ENCODE data around the gene LPP. TPM values are rescaled to one million over a fixed set of nuclear protein-coding genes. Genes with fewer than 3 reads are reported as not detected.

LPP gene
- total RNA-seq, 2 experiments from 2014 or later, result 49.6 to 54.3 TPM

GRCh38 chr3:188380252-188380651 is 226.3 kb downstream of the LPP start:
- peaks cover 28% of the 10 kb centered on the region for H3K36me3 Mint-ChIP-seq
- H3K9me3 Mint-ChIP-seq, result peaks cover 7% of the 10 kb centered on the region
- H3K27me3 Mint-ChIP-seq, result no peaks in the 10 kb centered on the region
- POLR2A ChIA-PET, result no interaction called here
- DNase-seq (no peak), ATAC-seq (ENCODE audit: low read depth) (no peak)
- H3K4me1 Mint-ChIP-seq, result peaks cover 4% of the 10 kb centered on the region
- H3K4me3 Mint-ChIP-seq, result no peak overlapping the region
- H3K27ac Mint-ChIP-seq, result no peak overlapping the region

DNA sequence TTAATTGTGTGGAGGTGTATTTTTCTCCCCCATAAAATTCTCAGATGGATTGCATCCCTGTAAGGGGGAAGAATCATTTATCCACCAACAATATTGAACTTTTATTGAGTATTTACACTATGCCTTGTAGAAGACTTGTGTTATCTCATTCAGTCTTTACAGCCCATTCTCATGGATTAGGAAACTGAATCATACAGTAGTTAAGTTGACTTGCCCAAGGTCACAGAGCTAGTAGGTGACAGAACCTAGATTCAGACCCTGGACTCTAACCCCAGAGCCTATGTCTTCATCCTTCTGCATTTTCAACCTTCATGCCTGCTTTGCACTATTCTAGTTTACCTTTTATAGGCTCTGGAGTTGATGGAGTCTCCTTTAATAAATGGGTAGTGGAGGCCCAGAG is 226.8 kb downstream of the LPP start:
- Mint-ChIP-seq H3K27me3 (no peaks in the 10 kb centered on the region), H3K27ac (no peak overlapping the region), H3K4me1 (peaks cover 8% of the 10 kb centered on the region), H3K36me3 (peaks cover 25% of the 10 kb centered on the region), H3K4me3 (no peak overlapping the region), H3K9me3 (peaks cover 7% of the 10 kb centered on the region)
- POLR2A ChIA-PET, result no interaction called here
- ATAC-seq (ENCODE audit: low read depth) (no peak), DNase-seq (no peak)

GRCh38 chr3:188383748-188384147 is 229.8 kb downstream of the LPP start:
- DNase-seq, result no peak
- Mint-ChIP-seq H3K36me3 (peaks cover 23% of the 10 kb centered on the region), H3K27me3 (no peaks in the 10 kb centered on the region), H3K4me3 (no peak overlapping the region), H3K27ac (no peak overlapping the region), H3K4me1 (peaks cover 14% of the 10 kb centered on the region), H3K9me3 (peaks cover 3% of the 10 kb centered on the region)
- ATAC-seq (ENCODE audit: low read depth), result no peak
- POLR2A ChIA-PET, result no interaction called here

- DNase-seq (no peak), ATAC-seq (ENCODE audit: low read depth) (no peak)
- Mint-ChIP-seq H3K27me3 (no peaks in the 10 kb centered on the region), H3K9me3 (peaks cover 3% of the 10 kb centered on the region), H3K36me3 (peaks cover 24% of the 10 kb centered on the region), H3K27ac (no peak overlapping the region), H3K4me3 (no peak overlapping the region), H3K4me1 (peaks cover 24% of the 10 kb centered on the region)
- POLR2A ChIA-PET, result no interaction called here
These were observed 231.3 kb downstream of the LPP start for GRCh38 chr3:188385295-188385694.

DNA sequence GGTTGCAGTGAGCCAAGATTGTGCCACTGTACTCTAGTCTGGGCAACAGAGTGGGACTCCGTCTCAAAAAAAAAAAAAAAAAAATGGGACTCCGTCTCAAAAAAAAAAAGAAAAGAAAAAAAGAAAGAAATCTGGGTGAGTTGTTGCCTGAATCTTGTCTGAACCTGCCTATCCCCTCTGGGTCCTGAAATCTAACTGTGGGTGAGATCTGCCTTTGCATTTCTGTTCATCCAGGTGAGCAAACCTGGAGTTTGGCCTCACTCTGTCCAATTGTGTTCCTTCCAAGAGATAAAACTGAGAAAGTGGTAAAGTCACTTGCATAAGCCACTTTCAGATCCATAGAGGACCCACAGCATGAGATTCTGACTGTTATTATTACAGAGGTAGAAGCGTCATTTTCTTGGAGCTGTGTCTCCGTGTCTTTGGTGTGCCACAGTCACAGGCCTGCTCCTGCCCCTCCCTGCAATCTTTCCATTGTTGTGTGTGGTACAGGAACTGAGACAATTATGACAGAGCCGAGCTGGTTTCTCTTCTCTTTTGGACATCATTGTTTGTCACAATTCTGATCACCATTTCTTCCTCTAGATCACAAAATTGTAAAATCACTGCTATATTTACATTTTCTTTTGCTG is 235.9 kb downstream of the LPP start:
- Mint-ChIP-seq H3K4me1 (peaks cover 26% of the 10 kb centered on the region), H3K36me3 (peaks cover 17% of the 10 kb centered on the region), H3K27ac (peak overlapping the region; percentile 69), H3K27me3 (no peaks in the 10 kb centered on the region), H3K4me3 (peak overlapping the region; percentile 19), H3K9me3 (no peaks in the 10 kb centered on the region)
- POLR2A ChIA-PET, result no interaction called here
- ATAC-seq (ENCODE audit: low read depth) (peak; percentile 88), DNase-seq (no peak)

GRCh38 chr3:188390343-188390718 is 236.4 kb downstream of the LPP start:
- POLR2A ChIA-PET, result no interaction called here
- Mint-ChIP-seq H3K4me3 (peak overlapping the region; percentile 19), H3K4me1 (peaks cover 22% of the 10 kb centered on the region), H3K27ac (peak overlapping the region; percentile 69), H3K27me3 (no peaks in the 10 kb centered on the region), H3K36me3 (peaks cover 15% of the 10 kb centered on the region), H3K9me3 (no peaks in the 10 kb centered on the region)
- DNase-seq (no peak), ATAC-seq (ENCODE audit: low read depth) (no peak)

- POLR2A ChIA-PET, result no interaction called here
- Mint-ChIP-seq H3K4me3 (no peak overlapping the region), H3K36me3 (peaks cover 15% of the 10 kb centered on the region), H3K9me3 (no peaks in the 10 kb centered on the region), H3K27ac (peak overlapping the region; percentile 69), H3K4me1 (peaks cover 18% of the 10 kb centered on the region), H3K27me3 (no peaks in the 10 kb centered on the region)
- DNase-seq, result no peak
- ATAC-seq (ENCODE audit: low read depth), result no peak
These were observed 237.0 kb downstream of the LPP start for GRCh38 chr3:188390775-188391443.

DNA sequence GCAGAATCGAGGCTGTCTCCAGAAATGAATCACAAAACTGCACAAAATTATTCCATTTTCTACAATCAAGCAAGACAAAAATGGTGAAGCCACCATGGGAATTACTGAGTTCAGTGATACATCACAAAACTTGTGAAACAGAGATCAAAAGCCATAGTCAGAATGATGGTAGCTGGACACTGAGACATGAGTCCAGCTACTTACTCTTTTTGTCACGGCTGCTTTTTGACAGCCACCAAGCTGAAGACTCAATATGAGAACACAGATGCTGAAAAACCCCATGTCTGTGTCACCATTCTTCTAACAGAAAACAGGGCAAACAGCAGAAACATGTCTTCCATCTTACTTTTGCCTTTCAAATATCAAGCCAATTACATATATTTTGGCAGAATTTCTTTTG is 237.6 kb downstream of the LPP start:
- H3K4me1 Mint-ChIP-seq, result peaks cover 15% of the 10 kb centered on the region
- H3K27ac Mint-ChIP-seq, result no peak overlapping the region

DNA sequence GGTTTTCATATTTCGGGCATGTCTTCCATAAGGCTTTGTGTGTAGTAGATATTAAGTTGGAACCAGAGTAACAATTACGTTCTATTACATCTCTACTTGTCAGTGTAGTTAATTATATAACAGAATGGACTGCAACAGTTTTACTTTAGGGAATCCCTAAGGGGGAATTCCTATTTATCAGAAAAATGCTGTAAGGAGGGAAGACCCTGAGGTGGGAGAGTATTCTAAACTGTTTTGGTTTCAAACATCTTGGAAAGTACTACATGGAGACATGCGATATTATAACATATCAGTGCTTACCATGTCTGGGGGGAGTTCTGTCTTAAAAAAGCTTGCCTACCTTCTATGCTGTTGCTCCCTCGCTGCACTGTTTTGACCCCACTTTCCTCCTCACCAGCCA is 238.1 kb downstream of the LPP start:
- Mint-ChIP-seq H3K4me1 (peaks cover 15% of the 10 kb centered on the region), H3K27ac (no peak overlapping the region), H3K4me3 (no peak overlapping the region), H3K27me3 (no peaks in the 10 kb centered on the region), H3K9me3 (no peaks in the 10 kb centered on the region), H3K36me3 (peaks cover 12% of the 10 kb centered on the region)
- DNase-seq, result no peak
- ATAC-seq (ENCODE audit: low read depth), result no peak
- POLR2A ChIA-PET, result no interaction called here

More for the DNA sequence above, 237.6 kb downstream of the LPP start:
- Mint-ChIP-seq H3K9me3 (no peaks in the 10 kb centered on the region), H3K27me3 (no peaks in the 10 kb centered on the region), H3K4me3 (no peak overlapping the region), H3K36me3 (peaks cover 12% of the 10 kb centered on the region)
- POLR2A ChIA-PET, result no interaction called here
- no peak for ATAC-seq (ENCODE audit: low read depth)
- no peak for DNase-seq

- Mint-ChIP-seq H3K4me1 (peaks cover 25% of the 10 kb centered on the region), H3K27me3 (no peaks in the 10 kb centered on the region), H3K36me3 (peaks cover 16% of the 10 kb centered on the region), H3K27ac (no peak overlapping the region), H3K9me3 (no peaks in the 10 kb centered on the region), H3K4me3 (no peak overlapping the region)
- ATAC-seq (ENCODE audit: low read depth) (no peak), DNase-seq (no peak)
- POLR2A ChIA-PET, result no interaction called here
These were observed 240.7 kb downstream of the LPP start for GRCh38 chr3:188394623-188395022.

DNA sequence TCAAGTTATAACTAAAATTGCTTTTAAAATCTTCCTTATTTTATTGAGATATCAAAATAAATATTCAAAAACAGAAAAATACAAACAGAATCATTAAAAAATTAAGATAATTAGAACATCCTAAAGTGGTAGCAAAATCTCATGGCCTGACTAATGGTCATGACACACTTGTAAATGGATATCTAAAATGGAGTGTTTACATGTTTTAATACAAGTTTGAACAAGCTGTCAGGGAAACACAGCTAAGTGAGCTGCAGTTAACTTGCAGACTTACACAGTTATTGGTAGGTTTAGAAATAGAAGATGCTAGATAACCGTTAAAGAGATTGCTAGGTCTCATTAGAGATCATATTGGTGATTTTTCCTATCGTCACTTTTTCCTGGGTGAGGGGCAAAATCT is 242.3 kb downstream of the LPP start:
- H3K9me3 Mint-ChIP-seq, result no peaks in the 10 kb centered on the region
- H3K4me3 Mint-ChIP-seq, result no peak overlapping the region
- POLR2A ChIA-PET, result no interaction called here
- no peaks in the 10 kb centered on the region for H3K27me3 Mint-ChIP-seq
- H3K36me3 Mint-ChIP-seq, result peaks cover 15% of the 10 kb centered on the region
- ATAC-seq (ENCODE audit: low read depth) (no peak), DNase-seq (no peak)
- H3K4me1 Mint-ChIP-seq, result peaks cover 30% of the 10 kb centered on the region
- no peak overlapping the region for H3K27ac Mint-ChIP-seq

DNA sequence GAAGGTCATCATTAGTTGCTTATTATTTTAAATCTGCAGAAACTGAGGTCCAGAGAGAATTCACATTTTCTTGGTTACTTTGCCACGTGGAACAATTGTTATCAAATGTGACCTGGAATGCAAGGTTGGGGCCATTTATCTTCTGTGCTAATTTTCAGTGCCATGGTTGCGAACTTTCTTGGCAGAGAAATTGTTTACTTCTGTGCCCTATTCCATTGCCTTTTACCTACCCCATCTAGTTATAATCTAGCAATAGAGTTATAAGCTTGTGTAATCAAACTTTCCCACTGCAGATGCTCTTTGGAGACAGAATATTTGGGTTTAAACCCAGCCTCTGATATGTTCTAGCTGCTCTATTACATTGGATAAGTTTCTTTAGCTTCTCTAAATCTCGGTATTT is 242.9 kb downstream of the LPP start:
- POLR2A ChIA-PET, result no interaction called here
- no peak for DNase-seq
- peaks cover 1% of the 10 kb centered on the region for H3K9me3 Mint-ChIP-seq
- no peak overlapping the region for H3K4me3 Mint-ChIP-seq
- no peaks in the 10 kb centered on the region for H3K27me3 Mint-ChIP-seq
- no peak for ATAC-seq (ENCODE audit: low read depth)
- H3K27ac Mint-ChIP-seq, result no peak overlapping the region
- H3K36me3 Mint-ChIP-seq, result peaks cover 19% of the 10 kb centered on the region
- H3K4me1 Mint-ChIP-seq, result peaks cover 35% of the 10 kb centered on the region

- peaks cover 4% of the 10 kb centered on the region for H3K9me3 Mint-ChIP-seq
- ATAC-seq (ENCODE audit: low read depth) (no peak), DNase-seq (no peak)
- no peaks in the 10 kb centered on the region for H3K27me3 Mint-ChIP-seq
- H3K4me1 Mint-ChIP-seq, result peaks cover 43% of the 10 kb centered on the region
- peaks cover 24% of the 10 kb centered on the region for H3K36me3 Mint-ChIP-seq
- H3K4me3 Mint-ChIP-seq, result peak overlapping the region; percentile 62
- POLR2A ChIA-PET, result no interaction called here
- H3K27ac Mint-ChIP-seq, result peak overlapping the region; percentile 77
These were observed 244.1 kb downstream of the LPP start for GRCh38 chr3:188397766-188398705.
